OCI-LY3 (cell line): ENCODE data around the gene SKAP2.

Experiments used
- CTCF ChIP-seq: fragments of 200-600, 300-600 bp; sonication (generic); IDR thresholded peaks from 2 replicates; pipeline ENCODE4 v1.5.1; 2014; ENCODE audit warnings: antibody characterized with exemption, low read length, low read depth
- EZH2phosphoT487 ChIP-seq: fragments of 200-600 bp; shearing (Covaris generic); IDR thresholded peaks from 2 replicates; pipeline ENCODE4 v1.6.1; 2018; ENCODE audit warnings: antibody characterized with exemption, mixed run types, low read depth

GRCh38 chr7:26690135-26690805, 174.1 kb downstream of the SKAP2 start:
- TF ChIP-seq CTCF = no peak
- TF ChIP-seq EZH2phosphoT487 = no peak
